Renal pelvis (tissue), 4 donors: ENCODE data around the gene IFNA7. TPM values are rescaled to one million over a fixed set of nuclear protein-coding genes. Genes with fewer than 3 reads are reported as not detected.
"Not testable (repeated sequence)": the region's sequence is repeated elsewhere in the genome, so short reads cannot be mapped to it uniquely, and the experiment has no call there.

Source experiments
- DNase-seq: peaks from one replicate; pipeline ENCODE4 v3.0.0-alpha.2; 2013
- polyA plus RNA-seq, 3 donors: library from polyadenylated mRNA; unstranded; fragments of 120-200 nt; gene quantifications; one replicate each; pipeline ENCODE4 v1.2.1, GENCODE V29; 2013; ENCODE audit not compliant: insufficient read length in 3 of 3

IFNA7 gene
- polyA plus RNA-seq, 3 donors: not detected

GRCh38 chr9:21182810-21183736 is 18.9 kb downstream of the IFNA7 start:
- not testable (repeated sequence) for DNase-seq

- no peak for DNase-seq
Observed at GRCh38 chr9:21174671-21175070, 27.3 kb downstream of the IFNA7 start.

DNA sequence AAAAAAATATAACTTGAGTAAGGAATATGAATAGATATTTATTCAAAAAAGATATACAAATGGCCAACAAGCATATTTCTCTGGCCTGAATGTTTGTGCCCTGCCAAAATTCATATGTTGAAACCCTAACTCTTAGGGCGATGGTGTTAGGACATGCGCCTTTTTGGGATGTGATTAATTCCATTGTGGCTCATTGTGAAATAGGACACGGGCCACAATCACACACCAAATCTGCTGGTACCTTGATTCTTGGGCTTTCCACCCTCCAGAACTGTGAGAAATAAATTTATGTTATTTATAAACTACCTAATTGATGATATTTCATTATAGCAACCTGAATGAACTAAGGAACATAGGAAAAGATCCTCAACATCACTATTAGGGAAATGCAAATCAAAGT is 29.8 kb downstream of the IFNA7 start:
- no peak for DNase-seq

- DNase-seq: no peak
Observed at GRCh38 chr9:21171351-21171750, 30.7 kb downstream of the IFNA7 start.

DNA sequence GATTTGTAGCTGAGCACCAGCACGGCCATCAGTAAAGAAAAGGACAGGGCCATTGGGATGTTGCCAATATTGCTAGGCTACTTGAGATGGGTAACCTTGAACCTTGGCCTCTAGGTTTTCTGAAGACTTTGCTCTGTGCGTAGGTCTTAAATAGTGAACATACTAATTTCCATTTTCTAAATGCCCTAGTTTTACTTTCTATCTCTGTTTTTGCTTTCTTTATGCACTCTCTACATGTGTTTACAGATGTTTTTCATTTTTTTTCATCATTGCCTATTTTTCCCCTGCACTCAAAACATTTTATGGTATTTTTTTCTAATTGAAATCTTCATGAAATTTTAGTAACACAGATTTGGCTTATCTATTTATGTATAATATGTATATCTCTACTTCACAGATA is 35.4 kb downstream of the IFNA7 start, which contains the start of gene IFNA21:
TSS of gene IFNA21 (minus strand) at position 101 of the 400 bp plus-strand sequence. CDS start at position 53, 48 bp downstream.
- DNase-seq: not testable (repeated sequence)

GRCh38 chr9:21165516-21165915 is 36.5 kb downstream of the IFNA7 start:
- DNase-seq: no peak

GRCh38 chr9:21160178-21160577 is 41.8 kb downstream of the IFNA7 start:
- DNase-seq: no peak

DNA sequence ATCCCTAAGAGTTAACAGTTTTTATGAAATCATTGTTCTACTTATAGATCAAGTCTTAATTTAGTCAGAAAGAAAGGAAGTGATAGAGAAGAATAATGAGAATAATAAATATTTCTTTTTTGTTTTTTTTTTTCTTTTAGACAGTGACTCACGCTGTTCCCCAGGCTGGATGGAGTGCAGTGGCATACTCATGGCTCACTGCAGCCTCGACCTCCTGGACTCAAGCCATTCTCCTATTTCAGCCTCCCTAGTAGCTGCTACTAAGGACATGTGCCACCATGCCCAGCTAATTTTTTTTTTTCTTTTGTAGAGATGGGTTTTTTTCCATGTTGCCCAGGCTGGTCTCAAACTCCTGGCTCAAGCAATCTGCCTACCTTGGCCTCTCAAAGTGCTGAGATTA is 46.5 kb downstream of the IFNA7 start:
- no peak for DNase-seq

GRCh38 chr9:21154018-21154608 is 47.9 kb downstream of the IFNA7 start:
- peak; percentile 1 for DNase-seq

DNA sequence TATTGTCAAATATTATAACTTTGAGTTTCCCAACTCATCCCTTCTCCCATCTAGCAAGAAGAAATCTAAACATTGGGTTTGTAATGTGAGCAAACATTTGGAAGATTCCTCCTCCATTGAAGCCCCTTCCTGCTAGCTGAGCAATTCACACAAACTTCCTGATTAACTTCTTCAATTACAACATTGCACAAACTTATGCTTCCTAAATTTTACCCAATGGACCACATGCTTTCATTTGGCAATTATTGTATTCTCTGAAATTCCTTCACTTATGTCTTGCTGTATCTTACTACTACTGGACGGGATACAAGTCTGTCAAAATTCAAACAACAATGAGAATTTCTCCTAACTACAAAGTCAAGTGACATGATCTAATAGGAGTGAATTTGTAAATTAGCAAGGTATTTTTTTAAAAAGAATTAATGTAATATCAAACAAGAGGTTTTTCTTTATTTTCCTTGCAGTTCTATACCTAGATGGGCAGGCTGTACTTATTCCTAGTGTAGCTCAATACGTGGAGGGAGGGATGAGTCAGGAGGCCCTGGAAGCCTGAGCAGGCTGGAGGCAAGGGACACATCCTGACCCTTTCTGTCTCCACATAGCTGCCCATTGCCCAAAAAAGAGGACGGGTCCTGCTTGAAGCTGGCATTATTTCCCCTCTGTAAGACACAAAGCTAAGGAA is 48.5 kb downstream of the IFNA7 start:
- DNase-seq: no peak

Other genes starting within 250 kb of the IFNA7 start
- gene HACD4, start 170.6 kb downstream of the IFNA7 start, polyA plus RNA-seq: 1 to 10 TPM; 2.7 to 3.2 (median 3.0) TPM
- not detected for gene IFNB1, start 124.3 kb downstream of the IFNA7 start, polyA plus RNA-seq
- not detected for gene IFNW1, start 60.4 kb downstream of the IFNA7 start, polyA plus RNA-seq
- under 1 TPM in 1 of 3 donors, not detected in 2; 0.17 TPM for gene IFNA21, start 35.5 kb downstream of the IFNA7 start, polyA plus RNA-seq
- gene IFNA4, start 14.6 kb downstream of the IFNA7 start, polyA plus RNA-seq: not detected
- gene IFNA10, start 4.9 kb upstream of the IFNA7 start, polyA plus RNA-seq: not detected
- gene IFNA16, start 15.1 kb upstream of the IFNA7 start, polyA plus RNA-seq: not detected
- not detected for gene IFNA17, start 26.0 kb upstream of the IFNA7 start, polyA plus RNA-seq
- not detected for gene IFNA14, start 37.8 kb upstream of the IFNA7 start, polyA plus RNA-seq
- not detected for gene IFNA5, start 103.1 kb upstream of the IFNA7 start, polyA plus RNA-seq
- gene KLHL9, start 133.2 kb upstream of the IFNA7 start, polyA plus RNA-seq: 10 to 100 TPM; 45.4 to 49.9 (median 47.0) TPM
- gene IFNA6, start 148.7 kb upstream of the IFNA7 start, polyA plus RNA-seq: not detected
- not detected for gene IFNA13, start 165.9 kb upstream of the IFNA7 start, polyA plus RNA-seq
- not detected for gene IFNA2, start 183.2 kb upstream of the IFNA7 start, polyA plus RNA-seq
- not detected for gene IFNA8, start 206.9 kb upstream of the IFNA7 start, polyA plus RNA-seq
- not detected for gene IFNA1, start 238.2 kb upstream of the IFNA7 start, polyA plus RNA-seq